Duodenal mucosa (tissue), 2 donors: ENCODE results near the gene DAP3.
"Not testable (repeated sequence)": the region's sequence is repeated elsewhere in the genome, so short reads cannot be mapped to it uniquely, and the experiment has no call there.

ENCODE experiments used
- H3K27ac ChIP-seq: one replicate; pipeline ENCODE4 v1.7.0; 2013; ENCODE audit warnings: low read depth, low read length
- H3K27me3 ChIP-seq, 2 donors: one replicate each; pipeline ENCODE4 v1.7.0; 2013; ENCODE audit warnings: low read length in 2 of 2, control low read depth in 1 of 2; ENCODE audit not compliant: insufficient read depth in 2 of 2, control insufficient read depth in 1 of 2
- H3K36me3 ChIP-seq, 2 donors: one replicate each; pipeline ENCODE4 v1.7.0; 2013; ENCODE audit warnings: low read length in 2 of 2, control low read depth in 1 of 2; ENCODE audit not compliant: insufficient read depth in 2 of 2, control insufficient read depth in 1 of 2
- H3K4me1 ChIP-seq, 2 donors: one replicate each; pipeline ENCODE4 v1.7.0; 2013; ENCODE audit warnings: low read length in 2 of 2, control low read depth in 1 of 2; ENCODE audit not compliant: insufficient read depth in 2 of 2, control insufficient read depth in 1 of 2
- H3K4me3 ChIP-seq, 2 donors: one replicate each; pipeline ENCODE4 v1.7.0; 2013; ENCODE audit warnings: low read length in 2 of 2, low read depth in 1 of 2
- H3K9ac ChIP-seq, 2 donors: one replicate each; pipeline ENCODE4 v1.7.0; 2013; ENCODE audit warnings: low read length in 2 of 2, low read depth in 1 of 2
- H3K9me3 ChIP-seq, 2 donors: one replicate each; pipeline ENCODE4 v1.7.0; 2013; ENCODE audit warnings: low read length in 2 of 2, control low read depth in 1 of 2; ENCODE audit not compliant: control insufficient read depth in 1 of 2

DAP3 gene

GRCh38 chr1:155697616-155698015 is 8.7 kb downstream of the DAP3 start:
- not testable (repeated sequence) for H3K27ac ChIP-seq, H3K4me3 ChIP-seq, H3K27me3 ChIP-seq, H3K9me3 ChIP-seq, H3K36me3 ChIP-seq, H3K9ac ChIP-seq
- peaks cover 0 to 10% of the 10 kb centered on the region in 2 donors for H3K4me1 ChIP-seq

GRCh38 chr1:155698382-155699038 is 9.6 kb downstream of the DAP3 start:
- H3K36me3 ChIP-seq = no peaks in the 10 kb centered on the region
- no peaks in the 10 kb centered on the region for H3K27me3 ChIP-seq
- no peaks in the 10 kb centered on the region for H3K9me3 ChIP-seq
- no peak overlapping the region for H3K9ac ChIP-seq
- H3K4me3 ChIP-seq = no peak overlapping the region
- no peak overlapping the region for H3K27ac ChIP-seq
- H3K4me1 ChIP-seq = peaks cover 0 to 10% of the 10 kb centered on the region in 2 donors

DNA sequence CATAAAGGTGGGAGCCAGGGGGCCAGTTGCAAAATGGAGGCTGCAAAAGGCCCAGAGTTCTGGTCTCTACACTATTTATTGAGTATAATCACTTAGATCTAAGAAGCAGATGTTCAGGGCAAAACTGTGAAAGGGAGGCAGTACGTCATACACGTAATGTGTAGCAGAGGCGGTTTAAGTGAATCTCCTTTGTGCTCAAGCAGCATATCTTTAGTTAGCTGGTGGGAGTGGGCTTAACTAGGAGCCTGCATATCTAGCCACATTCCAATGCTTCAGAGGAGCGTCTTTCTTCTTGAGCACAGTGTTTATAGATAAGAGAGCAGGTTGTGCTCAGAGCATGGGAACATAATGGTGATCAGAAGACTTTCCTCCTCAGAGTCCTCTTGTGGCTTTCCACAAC is 10.2 kb downstream of the DAP3 start:
- H3K27ac ChIP-seq, H3K4me3 ChIP-seq, H3K27me3 ChIP-seq, H3K9me3 ChIP-seq, H3K36me3 ChIP-seq, H3K9ac ChIP-seq: not testable (repeated sequence)
- H3K4me1 ChIP-seq = peaks cover 0 to 10% of the 10 kb centered on the region in 2 donors

DNA sequence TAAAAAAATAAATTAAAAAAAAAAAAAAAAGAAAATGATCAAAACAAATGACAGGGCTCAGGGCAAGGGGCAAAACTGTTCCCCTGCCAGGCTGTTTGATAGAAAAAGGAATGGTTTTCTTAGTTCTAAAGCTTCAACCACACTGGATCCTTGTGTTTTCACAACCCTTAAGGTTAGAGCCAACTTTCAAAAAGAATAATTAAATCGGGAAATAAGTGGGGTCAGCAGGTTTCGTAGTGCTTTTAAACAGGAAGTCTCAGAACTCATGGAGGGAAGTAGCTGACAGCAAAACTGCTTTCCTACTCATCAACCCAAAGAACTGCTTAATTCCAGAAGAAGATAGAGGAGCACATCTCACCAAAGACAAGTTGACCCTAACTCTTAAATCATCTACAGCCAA is 12.8 kb downstream of the DAP3 start:
- not testable (repeated sequence) for H3K4me3 ChIP-seq, H3K9ac ChIP-seq, H3K36me3 ChIP-seq, H3K9me3 ChIP-seq, H3K27me3 ChIP-seq, H3K27ac ChIP-seq, H3K4me1 ChIP-seq

DNA sequence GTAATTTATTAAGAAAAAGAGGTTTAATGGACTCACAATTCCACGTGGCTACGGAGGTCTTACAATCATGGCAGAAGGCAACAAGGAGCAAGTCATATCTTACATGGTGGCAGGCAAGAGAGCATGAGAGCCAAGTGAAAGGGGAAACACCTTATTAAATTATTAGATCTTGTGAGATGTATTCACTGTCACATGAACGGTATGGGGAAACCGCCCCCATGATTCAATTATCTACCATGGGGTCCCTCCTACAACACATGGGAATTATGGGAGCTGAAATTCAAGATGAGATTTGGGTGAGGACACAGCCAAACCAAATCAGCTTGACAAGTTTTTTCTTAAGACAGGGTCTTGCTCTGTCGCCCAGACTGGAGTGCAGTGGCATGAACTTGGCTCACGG is 14.3 kb downstream of the DAP3 start:
- H3K27me3 ChIP-seq = no peaks in the 10 kb centered on the region
- H3K27ac ChIP-seq = no peak overlapping the region
- H3K4me3 ChIP-seq = no peak overlapping the region
- H3K9me3 ChIP-seq = no peaks in the 10 kb centered on the region
- peaks cover 0 to 5% of the 10 kb centered on the region in 2 donors for H3K4me1 ChIP-seq
- no peak overlapping the region for H3K9ac ChIP-seq
- no peaks in the 10 kb centered on the region for H3K36me3 ChIP-seq

- not testable (repeated sequence) for H3K4me1 ChIP-seq, H3K9me3 ChIP-seq, H3K27me3 ChIP-seq, H3K4me3 ChIP-seq, H3K27ac ChIP-seq, H3K9ac ChIP-seq, H3K36me3 ChIP-seq
These were observed 15.5 kb downstream of the DAP3 start for GRCh38 chr1:155704414-155704813.

- Histone ChIP-seq H3K9ac (no peak overlapping the region), H3K27me3 (no peaks in the 10 kb centered on the region), H3K4me3 (no peak overlapping the region), H3K27ac (no peak overlapping the region), H3K4me1 (no peaks in the 10 kb centered on the region), H3K36me3 (no peaks in the 10 kb centered on the region), H3K9me3 (no peaks in the 10 kb centered on the region)
These were observed 17.2 kb downstream of the DAP3 start for GRCh38 chr1:155706139-155706538.

- no peak overlapping the region for H3K27ac ChIP-seq
- no peaks in the 10 kb centered on the region for H3K4me1 ChIP-seq
- no peaks in the 10 kb centered on the region for H3K9me3 ChIP-seq
- no peak overlapping the region for H3K4me3 ChIP-seq
- H3K9ac ChIP-seq = no peak overlapping the region
- H3K27me3 ChIP-seq = no peaks in the 10 kb centered on the region
- peaks cover 0 to 12% of the 10 kb centered on the region in 2 donors for H3K36me3 ChIP-seq
These were observed 20.5 kb downstream of the DAP3 start for GRCh38 chr1:155709391-155709790.

DNA sequence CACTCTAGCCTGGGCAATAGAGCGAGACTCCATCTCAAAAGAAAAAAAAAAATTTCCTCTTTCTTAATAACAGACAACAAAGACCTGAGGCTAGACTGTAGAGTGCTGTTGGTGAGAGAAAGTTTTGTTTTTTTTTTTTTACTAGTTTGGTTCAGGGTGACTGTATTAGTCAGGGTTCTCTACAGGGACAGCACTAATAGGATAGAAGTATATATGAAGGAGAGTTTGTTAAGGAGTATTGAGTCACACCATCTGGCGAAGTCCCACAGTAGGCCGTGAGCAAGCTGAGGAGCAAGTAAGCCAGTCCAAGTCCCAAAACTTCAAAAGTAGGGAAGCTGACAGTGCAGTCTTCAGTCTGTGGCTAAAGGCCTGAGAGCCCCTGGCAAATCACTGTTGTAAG is 22.6 kb downstream of the DAP3 start:
- H3K36me3 ChIP-seq = peaks cover 0 to 12% of the 10 kb centered on the region in 2 donors
- not testable (repeated sequence) for H3K9me3 ChIP-seq, H3K4me3 ChIP-seq, H3K4me1 ChIP-seq, H3K9ac ChIP-seq, H3K27ac ChIP-seq, H3K27me3 ChIP-seq

DNA sequence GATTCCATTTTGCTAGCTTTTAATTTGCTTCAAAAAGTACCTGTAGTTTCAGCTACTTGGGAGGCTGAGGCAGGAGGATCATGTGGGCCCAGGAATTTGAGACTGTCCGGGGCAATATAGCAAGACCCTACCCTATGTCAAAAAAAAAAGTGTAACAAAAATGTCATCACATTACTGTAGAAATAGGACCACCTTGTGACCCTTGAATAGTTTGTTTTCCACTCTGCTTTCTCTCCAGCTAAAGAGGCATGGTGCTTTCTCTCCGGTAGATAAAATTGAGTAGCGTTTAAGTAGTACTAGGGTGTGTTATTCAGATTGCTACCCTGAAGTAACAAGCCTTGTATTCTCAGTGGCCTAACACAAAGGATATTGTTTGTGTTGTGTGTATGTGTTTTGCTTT is 23.7 kb downstream of the DAP3 start:
- not testable (repeated sequence) for H3K4me3 ChIP-seq, H3K27ac ChIP-seq, H3K4me1 ChIP-seq, H3K27me3 ChIP-seq, H3K9ac ChIP-seq, H3K9me3 ChIP-seq
- H3K36me3 ChIP-seq = peaks cover 0 to 12% of the 10 kb centered on the region in 2 donors

DNA sequence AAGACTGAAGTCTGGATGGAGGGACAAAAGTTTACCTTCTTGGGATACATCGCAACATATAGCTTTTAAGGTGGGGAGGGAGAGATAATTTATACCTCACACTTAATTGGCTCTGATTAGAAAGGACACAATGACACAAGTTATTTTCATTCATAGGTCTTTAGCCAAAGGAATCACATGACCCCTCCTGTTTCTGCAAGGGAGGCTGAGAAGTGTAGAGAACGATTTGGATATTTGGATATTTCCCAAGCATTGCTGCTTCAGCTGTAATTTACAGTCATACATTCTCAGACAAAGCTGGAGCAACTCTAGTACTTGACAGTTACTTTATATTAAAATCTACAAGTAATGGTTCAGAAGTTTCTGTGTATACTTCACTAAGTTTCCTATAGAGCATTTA is 24.2 kb downstream of the DAP3 start:
- Histone ChIP-seq H3K4me1 (peaks cover 0 to 6% of the 10 kb centered on the region in 2 donors), H3K9me3 (no peaks in the 10 kb centered on the region), H3K27me3 (no peaks in the 10 kb centered on the region), H3K4me3 (no peak overlapping the region), H3K36me3 (peaks cover 0 to 12% of the 10 kb centered on the region in 2 donors), H3K9ac (no peak overlapping the region), H3K27ac (no peak overlapping the region)
